GM12875 (cell line): ENCODE results near the gene ENGASE.

Source experiments
- H3K4me3 ChIP-seq: one replicate; pipeline ENCODE4 v1.5.1; 2011; ENCODE audit warnings: low read depth, low read length, control low read depth
- CTCF ChIP-seq: IDR thresholded peaks from 2 replicates; pipeline ENCODE4 v1.5.1; 2011; ENCODE audit warnings: low read depth, mild to moderate bottlenecking, control low read depth, inconsistent platforms, low read length, moderate library complexity, borderline replicate concordance; ENCODE audit not compliant: insufficient read depth

ENGASE gene

GRCh38 chr17:79085921-79086551 is 11.4 kb downstream of the ENGASE start:
- TF ChIP-seq CTCF: no peak

DNA sequence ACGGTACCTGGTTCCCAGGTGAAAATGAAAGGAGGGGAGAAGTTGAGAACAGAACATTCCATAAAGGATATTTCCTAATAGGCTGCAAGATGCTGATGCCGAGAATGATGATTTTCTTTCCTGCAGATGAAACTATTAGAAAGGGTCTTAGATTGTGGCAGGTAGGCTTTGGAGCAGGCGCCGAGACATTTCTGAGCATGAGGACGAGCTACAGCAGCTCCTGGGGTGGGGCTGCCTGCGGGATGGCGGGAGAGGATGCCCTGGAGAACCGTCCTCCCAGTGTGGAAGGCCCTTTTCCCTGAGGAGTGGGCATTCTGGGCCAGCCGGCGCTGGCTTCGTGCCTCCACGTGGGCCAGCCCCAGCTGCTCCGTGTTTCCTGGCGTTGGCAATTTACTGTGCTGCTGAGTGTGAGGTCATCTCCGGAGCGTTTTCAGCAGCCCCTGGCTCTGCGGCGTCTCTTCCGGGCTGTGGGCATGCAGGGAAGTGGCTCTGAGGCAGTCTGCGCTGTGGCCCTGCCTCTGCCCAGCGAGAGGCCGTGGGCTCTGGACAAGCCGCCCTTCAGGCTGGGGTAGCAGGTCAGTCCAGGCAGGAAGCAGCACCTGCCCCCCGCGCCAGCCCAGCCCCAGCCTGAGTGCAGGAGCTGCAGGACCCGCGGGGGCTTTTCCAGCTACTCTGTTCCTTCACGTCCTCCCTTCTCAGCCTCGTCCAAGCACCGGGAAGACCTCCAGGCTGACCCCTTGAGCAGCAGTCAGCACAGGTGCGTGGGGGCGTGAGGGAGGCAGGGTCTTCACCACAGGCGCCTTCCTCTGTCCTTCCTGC is 12.2 kb downstream of the ENGASE start:
- H3K4me3 ChIP-seq: no peak overlapping the region
- no peak for TF ChIP-seq CTCF

More at GRCh38 chr17:79085921-79086551, 11.4 kb downstream of the ENGASE start:
- H3K4me3 ChIP-seq: no peak overlapping the region

GRCh38 chr17:79087428-79088143 is 13.0 kb downstream of the ENGASE start:
- peak; percentile 90 for TF ChIP-seq CTCF
- no peak overlapping the region for H3K4me3 ChIP-seq

DNA sequence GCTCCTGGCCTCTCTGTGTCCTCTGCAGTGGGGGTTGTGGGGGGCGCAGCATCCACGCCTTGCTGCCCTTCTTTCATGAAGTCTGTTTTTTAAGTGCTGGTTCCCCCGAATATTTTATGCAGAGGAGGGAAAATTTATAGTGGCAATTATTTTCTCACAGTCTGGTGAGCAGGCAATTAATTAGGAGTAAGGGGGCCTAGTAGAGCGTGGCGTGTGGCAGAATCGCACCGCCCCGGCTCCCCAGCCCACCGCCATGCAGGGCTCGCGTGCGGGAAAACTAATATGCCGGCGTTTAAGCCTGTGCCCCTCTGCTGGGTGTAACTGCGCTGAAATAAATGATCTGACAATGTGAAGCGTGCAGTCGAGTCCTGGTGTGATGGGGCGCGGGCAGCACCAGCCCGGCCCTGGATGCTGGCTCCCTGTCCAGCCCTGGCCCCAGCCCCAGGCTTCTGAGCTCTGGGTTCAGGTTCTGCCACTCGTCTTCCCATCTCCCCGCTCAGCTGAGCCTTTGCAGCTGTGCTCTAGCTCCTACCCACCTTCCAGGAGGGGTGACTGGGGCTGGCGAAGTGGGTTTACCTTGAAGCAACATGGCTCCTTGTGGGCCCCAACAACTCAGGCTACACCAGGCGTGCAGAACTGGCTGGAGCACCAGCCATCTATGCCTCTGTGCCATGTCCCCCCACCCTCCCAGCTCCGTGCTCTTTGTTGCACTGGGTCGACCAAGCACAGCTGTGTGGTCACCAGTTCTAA is 13.8 kb downstream of the ENGASE start:
- H3K4me3 ChIP-seq: no peak overlapping the region
- TF ChIP-seq CTCF: no peak

DNA sequence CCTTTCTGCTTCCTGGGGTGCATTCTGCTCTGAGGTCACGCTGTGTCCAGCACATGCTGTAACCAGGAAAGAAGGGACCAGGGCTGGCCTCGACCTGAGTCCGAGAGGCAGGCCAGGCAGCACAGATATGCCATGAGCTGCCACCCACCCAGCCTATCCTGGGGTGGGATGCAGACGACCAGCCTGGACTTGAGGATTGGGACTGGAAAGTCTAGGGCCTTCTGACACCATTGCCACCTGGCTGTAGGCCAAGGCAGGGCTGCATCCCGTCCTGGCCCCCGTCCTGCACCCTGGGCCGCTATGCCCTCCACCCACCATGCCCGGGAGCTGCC is 14.3 kb downstream of the ENGASE start:
- TF ChIP-seq CTCF: no peak
- H3K4me3 ChIP-seq: no peak overlapping the region

DNA sequence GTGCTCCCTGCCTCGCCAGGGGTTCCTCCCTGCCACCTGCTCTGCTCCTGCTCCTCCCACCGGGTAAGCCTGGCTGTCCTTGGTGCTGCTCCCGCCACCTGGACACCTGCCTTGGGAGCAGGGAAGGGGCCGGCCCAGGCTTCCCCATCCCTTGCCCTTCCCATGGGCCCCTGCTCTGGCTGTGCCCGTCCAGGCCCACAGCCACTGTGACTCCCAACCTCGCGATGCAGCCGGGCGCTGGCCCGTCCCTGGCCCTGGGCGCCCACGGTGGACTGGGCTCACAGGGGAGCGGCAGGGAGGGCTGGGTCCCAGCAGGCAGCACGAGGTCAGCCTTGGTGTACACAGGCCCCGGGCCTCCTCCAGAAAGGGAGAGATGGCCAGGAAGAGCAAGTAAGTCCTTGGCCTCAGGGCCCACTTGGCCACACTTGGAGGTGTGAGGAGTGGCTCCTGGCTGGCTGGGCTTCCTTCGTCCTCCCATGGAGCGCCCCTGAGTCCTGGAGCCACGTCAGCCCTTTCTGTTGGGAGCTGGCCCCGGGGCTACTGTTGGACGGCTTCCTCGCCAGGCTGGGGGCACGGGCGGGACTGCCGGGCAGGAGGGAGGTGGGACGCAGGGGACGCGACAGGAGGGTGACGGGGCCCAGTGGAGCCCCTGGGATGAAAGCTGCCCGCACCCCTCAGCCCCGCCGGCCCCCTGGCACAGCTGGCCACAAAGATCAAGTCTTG is 15.3 kb downstream of the ENGASE start:
- no peak overlapping the region for H3K4me3 ChIP-seq
- no peak for TF ChIP-seq CTCF
